GM12874 (cell line): ENCODE data around the gene PDE4D.

Source experiments
- TF ChIP-seq, protein P1 (sequence below): IDR thresholded peaks from 2 replicates; pipeline ENCODE4 v1.5.1; 2011; ENCODE audit warnings: low read depth, mild to moderate bottlenecking, control low read depth, low read length, moderate library complexity; ENCODE audit not compliant: insufficient read depth

The PDE4D gene

DNA sequence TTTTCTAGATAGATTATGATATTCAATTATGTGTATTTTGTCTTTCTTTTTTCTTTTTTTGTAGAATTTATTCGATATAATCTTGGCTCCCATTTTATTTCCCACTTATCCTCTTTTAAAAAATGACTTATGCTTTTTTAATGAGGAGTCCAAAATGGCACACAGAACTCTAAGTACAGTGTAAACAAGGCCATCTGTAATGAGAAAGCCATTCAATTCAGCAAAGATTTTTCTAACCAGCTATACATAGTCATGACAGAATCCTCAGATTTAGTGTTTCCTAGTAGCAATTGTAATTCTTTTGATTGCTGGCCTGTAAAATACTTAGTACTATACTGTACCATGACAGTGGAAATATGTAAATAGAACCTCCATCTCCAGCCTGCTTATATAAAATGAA, 659.3 kb downstream of the PDE4D start:
- TF ChIP-seq, protein P1, sequence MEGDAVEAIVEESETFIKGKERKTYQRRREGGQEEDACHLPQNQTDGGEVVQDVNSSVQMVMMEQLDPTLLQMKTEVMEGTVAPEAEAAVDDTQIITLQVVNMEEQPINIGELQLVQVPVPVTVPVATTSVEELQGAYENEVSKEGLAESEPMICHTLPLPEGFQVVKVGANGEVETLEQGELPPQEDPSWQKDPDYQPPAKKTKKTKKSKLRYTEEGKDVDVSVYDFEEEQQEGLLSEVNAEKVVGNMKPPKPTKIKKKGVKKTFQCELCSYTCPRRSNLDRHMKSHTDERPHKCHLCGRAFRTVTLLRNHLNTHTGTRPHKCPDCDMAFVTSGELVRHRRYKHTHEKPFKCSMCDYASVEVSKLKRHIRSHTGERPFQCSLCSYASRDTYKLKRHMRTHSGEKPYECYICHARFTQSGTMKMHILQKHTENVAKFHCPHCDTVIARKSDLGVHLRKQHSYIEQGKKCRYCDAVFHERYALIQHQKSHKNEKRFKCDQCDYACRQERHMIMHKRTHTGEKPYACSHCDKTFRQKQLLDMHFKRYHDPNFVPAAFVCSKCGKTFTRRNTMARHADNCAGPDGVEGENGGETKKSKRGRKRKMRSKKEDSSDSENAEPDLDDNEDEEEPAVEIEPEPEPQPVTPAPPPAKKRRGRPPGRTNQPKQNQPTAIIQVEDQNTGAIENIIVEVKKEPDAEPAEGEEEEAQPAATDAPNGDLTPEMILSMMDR: no peak

DNA sequence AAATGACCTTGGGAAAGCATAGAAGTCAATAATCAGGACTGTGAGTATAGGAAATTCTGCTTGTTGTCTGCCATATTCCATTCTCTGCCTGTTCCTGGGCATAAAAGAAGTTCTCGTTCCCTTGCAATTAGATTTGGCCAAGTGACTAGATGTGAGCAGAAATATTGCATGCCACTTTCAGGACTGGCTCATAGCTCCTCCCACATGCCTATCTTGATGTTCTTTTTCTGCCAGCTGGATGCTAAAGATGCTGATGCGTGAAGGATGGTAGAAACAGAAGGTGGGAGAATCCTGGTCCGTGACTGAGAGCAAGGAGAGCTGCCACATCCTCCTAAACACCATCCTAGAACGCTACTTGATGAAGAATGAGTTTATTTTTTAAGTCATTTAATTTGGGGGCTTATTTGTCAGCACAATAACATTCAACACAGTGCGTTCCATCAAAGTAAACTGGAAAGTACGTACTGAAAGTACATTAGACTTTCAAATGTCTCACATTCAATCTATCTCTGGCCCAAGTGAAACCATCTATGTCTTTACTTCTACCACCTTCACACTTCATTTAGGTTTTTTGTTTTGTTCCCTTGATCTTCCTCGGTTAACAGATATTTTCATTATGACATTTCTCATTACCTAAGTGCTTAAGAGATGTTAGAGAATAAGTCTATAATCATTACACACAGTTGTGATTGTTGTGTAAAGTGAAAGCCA, 662.1 kb downstream of the PDE4D start:
- TF ChIP-seq, protein P1: no peak

GRCh38 chr5:59222687-59223511, 670.6 kb downstream of the PDE4D start:
- TF ChIP-seq, protein P1: no peak

DNA sequence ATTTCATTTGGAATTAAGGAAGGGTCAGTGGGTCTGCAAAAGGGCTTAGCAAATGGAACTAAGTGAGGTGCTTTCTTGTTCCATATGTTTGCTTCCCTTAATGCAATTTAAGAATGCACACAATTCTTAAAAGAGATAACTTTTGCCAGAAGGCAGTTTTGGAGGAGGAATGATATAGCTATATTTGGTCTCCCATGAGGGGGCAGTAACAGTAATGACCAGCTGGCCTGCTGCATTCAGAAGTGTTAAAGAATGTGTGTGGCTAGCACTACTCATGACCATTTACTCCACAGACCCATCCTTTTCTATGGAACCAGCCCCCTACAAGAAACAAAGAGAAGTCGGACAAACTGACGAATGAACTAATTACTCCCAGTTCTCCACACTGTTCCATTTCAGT, 671.8 kb downstream of the PDE4D start:
- TF ChIP-seq, protein P1: no peak

DNA sequence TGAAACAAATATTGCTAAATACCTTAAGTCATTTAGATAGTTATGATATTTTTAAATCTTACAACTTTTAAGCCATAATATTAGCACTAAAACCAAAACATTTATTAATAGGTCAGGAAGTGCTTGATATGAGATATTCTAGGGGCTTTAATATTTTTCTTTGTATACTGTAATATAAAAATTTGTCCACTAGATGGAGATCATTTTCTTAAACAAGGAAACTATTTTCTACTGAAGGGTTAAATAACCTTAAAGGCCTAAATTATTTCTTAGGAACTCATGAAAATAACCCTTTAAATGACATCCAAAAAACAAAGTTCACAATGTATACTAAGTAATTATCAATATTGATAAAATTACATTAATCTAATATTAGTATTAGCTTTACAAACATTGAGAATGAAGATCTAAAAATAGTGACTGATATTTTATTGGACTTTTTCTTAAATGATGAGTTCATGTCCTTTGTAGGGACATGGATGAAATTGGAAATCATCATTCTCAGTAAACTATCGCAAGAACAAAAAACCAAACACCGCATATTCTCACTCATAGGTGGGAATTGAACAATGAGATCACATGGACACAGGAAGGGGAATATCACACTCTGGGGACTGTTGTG, 675.0 kb downstream of the PDE4D start:
- TF ChIP-seq, protein P1: no peak

DNA sequence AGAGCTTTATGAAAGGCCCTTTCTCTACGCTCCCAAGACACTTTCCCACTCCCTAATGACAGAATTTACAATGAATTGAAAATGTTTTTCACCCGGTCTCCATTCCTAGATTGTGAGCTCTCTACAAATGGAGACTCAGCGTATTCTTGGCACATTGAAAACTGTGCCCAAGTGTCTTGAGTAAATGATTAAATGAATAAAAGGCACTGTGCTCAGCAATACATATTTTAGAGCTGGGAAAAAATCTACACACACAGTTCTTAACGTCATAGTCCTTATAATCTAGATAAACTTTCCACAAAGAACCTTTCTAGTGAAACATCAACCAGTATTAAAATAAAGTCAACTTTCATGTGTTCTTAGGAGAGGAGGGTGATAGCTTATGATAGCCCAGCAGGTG, 676.7 kb downstream of the PDE4D start:
- TF ChIP-seq, protein P1: no peak

DNA sequence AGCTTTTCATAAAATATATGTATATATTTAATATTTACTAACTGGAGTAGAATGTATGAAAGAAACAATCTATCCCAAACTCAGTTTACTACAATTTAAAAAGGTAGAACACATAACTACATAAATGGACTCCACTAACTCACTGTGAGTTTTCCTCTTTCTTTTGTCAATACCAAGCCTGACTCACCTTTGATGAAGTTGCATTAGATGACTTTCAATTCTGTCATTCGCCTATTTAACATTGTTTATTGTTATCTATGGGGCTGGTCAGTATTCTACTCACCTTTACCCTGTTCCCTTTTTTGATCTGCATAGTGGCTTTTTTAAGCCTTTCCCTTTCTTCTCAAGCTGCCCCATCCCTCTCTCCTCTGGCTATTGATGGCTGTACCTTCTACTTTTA, 680.9 kb downstream of the PDE4D start:
- TF ChIP-seq, protein P1: no peak
